ENCODE data around the gene RBM47.
A peak's percentile ranks its signal among the peaks of the same experiment; 100 is the strongest.
"Not testable (repeated sequence)": the region's sequence is repeated elsewhere in the genome, so short reads cannot be mapped to it uniquely, and the experiment has no call there.

The RBM47 gene

GRCh38 chr4:40564815-40565483 lies 64.7 kb downstream of the RBM47 start:
- DNase-seq (ENCODE audit: insufficient read length, low spot score) = no peak
- FAIRE-seq = no peak

- DNase-seq (ENCODE audit: insufficient read length, low spot score) = no peak
- no peak for FAIRE-seq
These were observed 65.7 kb downstream of the RBM47 start for GRCh38 chr4:40564004-40564403.

GRCh38 chr4:40563401-40563800 lies 66.3 kb downstream of the RBM47 start:
- FAIRE-seq (no peak), DNase-seq (ENCODE audit: insufficient read length, low spot score) (no peak)

- DNase-seq (ENCODE audit: insufficient read length, low spot score) = no peak
- no peak for FAIRE-seq
These were observed 67.0 kb downstream of the RBM47 start for GRCh38 chr4:40562681-40563080.

- DNase-seq (ENCODE audit: insufficient read length, low spot score) (no peak), FAIRE-seq (no peak)
These were observed 67.5 kb downstream of the RBM47 start for GRCh38 chr4:40562208-40562607.

GRCh38 chr4:40561543-40562177 lies 68.0 kb downstream of the RBM47 start:
- not testable (repeated sequence) for DNase-seq (ENCODE audit: insufficient read length, low spot score); FAIRE-seq

GRCh38 chr4:40559585-40560465 lies 69.8 kb downstream of the RBM47 start:
- FAIRE-seq (no peak), DNase-seq (ENCODE audit: insufficient read length, low spot score) (no peak)

- FAIRE-seq (no peak), DNase-seq (ENCODE audit: insufficient read length, low spot score) (no peak)
These were observed 71.9 kb downstream of the RBM47 start for GRCh38 chr4:40557736-40558135.

- FAIRE-seq (no peak), DNase-seq (ENCODE audit: insufficient read length, low spot score) (no peak)
These were observed 74.3 kb downstream of the RBM47 start for GRCh38 chr4:40555176-40555900.

- not testable (repeated sequence) for FAIRE-seq; DNase-seq (ENCODE audit: insufficient read length, low spot score)
These were observed 75.0 kb downstream of the RBM47 start for GRCh38 chr4:40554641-40555040.

GRCh38 chr4:40553995-40554394 lies 75.7 kb downstream of the RBM47 start:
- no peak for FAIRE-seq
- DNase-seq (ENCODE audit: insufficient read length, low spot score) = no peak

GRCh38 chr4:40552536-40552935 lies 77.1 kb downstream of the RBM47 start:
- DNase-seq (ENCODE audit: insufficient read length, low spot score) = no peak

GRCh38 chr4:40551568-40552136 lies 78.0 kb downstream of the RBM47 start:
- DNase-seq (ENCODE audit: insufficient read length, low spot score); FAIRE-seq: not testable (repeated sequence)

More at GRCh38 chr4:40552536-40552935, 77.1 kb downstream of the RBM47 start:
- no peak for FAIRE-seq

GRCh38 chr4:40550948-40551462 lies 78.7 kb downstream of the RBM47 start:
- DNase-seq (ENCODE audit: insufficient read length, low spot score) = no peak
- no peak for FAIRE-seq

- FAIRE-seq (no peak), DNase-seq (ENCODE audit: insufficient read length, low spot score) (no peak)
These were observed 79.5 kb downstream of the RBM47 start for GRCh38 chr4:40550196-40550595.

GRCh38 chr4:40548256-40548655 lies 81.4 kb downstream of the RBM47 start:
- DNase-seq (ENCODE audit: insufficient read length, low spot score) (peak; percentile 53), FAIRE-seq (peak; percentile 46)

GRCh38 chr4:40547789-40548132 lies 81.9 kb downstream of the RBM47 start:
- FAIRE-seq = no peak
- DNase-seq (ENCODE audit: insufficient read length, low spot score) = no peak

- no peak for FAIRE-seq
These were observed 82.5 kb downstream of the RBM47 start for GRCh38 chr4:40546969-40547788.

GRCh38 chr4:40546506-40546905 lies 83.2 kb downstream of the RBM47 start:
- no peak for FAIRE-seq
- no peak for DNase-seq (ENCODE audit: insufficient read length, low spot score)

More at GRCh38 chr4:40546969-40547788, 82.5 kb downstream of the RBM47 start:
- DNase-seq (ENCODE audit: insufficient read length, low spot score) = no peak

Measured in HTR-8/SVneo (cell line).